GM19043 (cell line): ENCODE data around the gene RNPEPL1.

Experiments
- ATAC-seq: cut with Tn5 transposase; IDR thresholded peaks from one replicate; pipeline ENCODE4 v1.9.1; 2021; ENCODE audit warnings: low read depth; ENCODE audit not compliant: unreplicated experiment

Gene RNPEPL1

GRCh38 chr2:240622531-240623235, 54.4 kb downstream of the RNPEPL1 start:
- no peak for ATAC-seq

GRCh38 chr2:240623531-240624010, 55.3 kb downstream of the RNPEPL1 start:
- no peak for ATAC-seq

DNA sequence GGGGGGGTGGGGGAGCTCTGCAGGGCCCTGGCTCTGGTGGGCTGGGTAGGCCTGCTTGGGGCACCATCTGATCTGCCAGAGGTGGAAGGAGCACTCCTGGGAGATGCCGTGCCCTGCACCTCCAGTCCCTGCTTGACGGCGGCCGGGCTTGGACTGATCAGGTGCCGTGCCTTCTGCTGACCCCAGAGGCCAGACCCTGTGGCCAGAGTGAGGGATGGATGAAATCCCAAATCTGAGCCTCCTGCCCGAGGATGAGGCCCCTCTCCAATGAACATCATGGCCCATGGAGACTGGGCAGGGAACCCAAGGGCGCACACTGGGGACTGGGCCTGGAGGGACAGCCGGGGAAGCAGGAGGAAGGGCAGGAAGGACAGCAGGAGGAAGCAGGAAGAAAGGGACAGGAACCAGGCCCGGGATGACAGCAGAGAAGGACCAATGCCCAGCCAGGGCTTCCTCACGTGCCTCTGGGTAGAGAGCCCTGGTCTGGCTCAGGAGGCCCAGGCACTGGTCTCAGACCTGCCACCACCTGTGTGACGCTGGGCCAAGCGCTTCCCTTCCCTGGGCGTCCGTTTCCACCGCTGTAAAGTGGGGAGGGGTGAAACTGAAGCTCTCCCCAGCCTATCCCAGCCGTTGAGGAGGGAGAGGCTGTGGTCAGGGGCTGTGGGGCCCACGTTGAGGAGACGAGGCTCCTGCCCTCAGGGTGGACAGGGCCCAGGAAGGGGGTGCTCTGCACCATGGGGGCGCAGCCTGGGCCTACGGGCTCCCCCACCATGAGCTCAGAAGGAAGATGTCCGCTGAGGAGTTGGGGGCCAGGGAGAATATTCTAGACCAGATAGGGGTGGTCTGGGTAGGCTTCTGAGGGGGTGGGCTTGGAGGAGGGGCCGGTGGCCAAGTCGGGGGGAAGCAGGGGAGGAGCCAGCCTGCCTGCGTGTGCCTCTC, 56.0 kb downstream of the RNPEPL1 start:
- no peak for ATAC-seq

GRCh38 chr2:240624950-240625621, 56.8 kb downstream of the RNPEPL1 start, which contains the start of gene GPR35:
GPR35 (plus strand) TSS chr2:240625480; CDS start chr2:240629953, 4,473 bp downstream.
- ATAC-seq: no peak

GRCh38 chr2:240626531-240627300, 58.4 kb downstream of the RNPEPL1 start:
- no peak for ATAC-seq

- no peak for ATAC-seq
These were observed 59.6 kb downstream of the RNPEPL1 start for GRCh38 chr2:240627736-240628506.

DNA sequence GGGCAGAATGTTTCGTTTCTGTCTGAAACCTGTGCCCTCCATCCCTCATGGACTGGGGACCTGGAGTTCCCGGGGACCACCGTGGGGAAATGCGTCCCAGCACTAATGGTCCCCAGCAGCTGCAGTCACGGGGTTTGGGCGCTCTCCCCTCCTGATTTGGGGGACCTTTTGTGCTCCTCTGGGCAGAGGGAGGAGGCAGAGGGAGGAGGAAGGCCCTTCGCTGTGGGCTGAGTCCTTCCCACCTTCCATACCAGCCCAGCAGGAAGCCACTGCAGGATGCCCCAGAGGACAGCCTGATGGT, 60.2 kb downstream of the RNPEPL1 start:
- no peak for ATAC-seq

GRCh38 chr2:240628808-240629618, 60.7 kb downstream of the RNPEPL1 start:
- no peak for ATAC-seq

- no peak for ATAC-seq
These were observed 61.3 kb downstream of the RNPEPL1 start for GRCh38 chr2:240629619-240629967.

DNA sequence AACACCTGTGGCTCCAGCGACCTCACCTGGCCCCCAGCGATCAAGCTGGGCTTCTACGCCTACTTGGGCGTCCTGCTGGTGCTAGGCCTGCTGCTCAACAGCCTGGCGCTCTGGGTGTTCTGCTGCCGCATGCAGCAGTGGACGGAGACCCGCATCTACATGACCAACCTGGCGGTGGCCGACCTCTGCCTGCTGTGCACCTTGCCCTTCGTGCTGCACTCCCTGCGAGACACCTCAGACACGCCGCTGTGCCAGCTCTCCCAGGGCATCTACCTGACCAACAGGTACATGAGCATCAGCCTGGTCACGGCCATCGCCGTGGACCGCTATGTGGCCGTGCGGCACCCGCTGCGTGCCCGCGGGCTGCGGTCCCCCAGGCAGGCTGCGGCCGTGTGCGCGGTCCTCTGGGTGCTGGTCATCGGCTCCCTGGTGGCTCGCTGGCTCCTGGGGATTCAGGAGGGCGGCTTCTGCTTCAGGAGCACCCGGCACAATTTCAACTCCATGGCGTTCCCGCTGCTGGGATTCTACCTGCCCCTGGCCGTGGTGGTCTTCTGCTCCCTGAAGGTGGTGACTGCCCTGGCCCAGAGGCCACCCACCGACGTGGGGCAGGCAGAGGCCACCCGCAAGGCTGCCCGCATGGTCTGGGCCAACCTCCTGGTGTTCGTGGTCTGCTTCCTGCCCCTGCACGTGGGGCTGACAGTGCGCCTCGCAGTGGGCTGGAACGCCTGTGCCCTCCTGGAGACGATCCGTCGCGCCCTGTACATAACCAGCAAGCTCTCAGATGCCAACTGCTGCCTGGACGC, 61.9 kb downstream of the RNPEPL1 start:
- no peak for ATAC-seq
